ENCODE data around the gene TRIM23. TPM values are rescaled to one million over a fixed set of nuclear protein-coding genes. Genes with fewer than 3 reads are reported as not detected.

TRIM23 gene
- total RNA-seq, 2 experiments from 2014 or later = 10.6 to 13.0 TPM

DNA sequence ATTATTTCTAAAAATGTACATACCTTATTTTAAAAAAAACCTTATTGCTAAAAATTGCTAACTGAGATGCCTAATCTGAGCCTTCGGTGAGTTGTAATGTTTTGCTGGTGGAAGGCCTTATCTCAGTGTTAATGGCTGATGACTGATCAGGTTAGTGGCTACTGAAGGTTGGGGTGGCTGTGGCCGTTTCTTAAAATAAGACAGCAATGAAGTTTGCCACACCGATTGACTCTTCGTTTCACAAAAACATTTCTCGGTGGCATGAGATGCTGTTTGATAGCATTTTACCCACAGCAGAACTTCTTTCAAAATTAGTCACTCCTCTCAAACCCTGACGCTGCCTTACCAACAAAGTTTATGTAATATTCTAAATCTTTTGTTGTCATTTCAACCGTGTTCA lies 75.9 kb downstream of the TRIM23 start:
- Histone ChIP-seq H3K36me3 (ENCODE audit: insufficient read depth, low read length) (peaks cover 93% of the 10 kb centered on the region), H4K20me1 (ENCODE audit: insufficient read depth, low read length) (no peaks in the 10 kb centered on the region), H3K27ac (ENCODE audit: low read depth, low read length, poor library complexity, severe bottlenecking) (no peak overlapping the region), H3K4me2 (ENCODE audit: low read length) (no peak overlapping the region), H3K9me2 (ENCODE audit: insufficient read depth, low read length) (no peaks in the 10 kb centered on the region), H3K4me1 (ENCODE audit: insufficient read depth, low read length, poor library complexity, severe bottlenecking) (no peaks in the 10 kb centered on the region), H3K9me3 (ENCODE audit: low read length) (no peaks in the 10 kb centered on the region), H3K4me3 (ENCODE audit: low read depth, low read length, poor library complexity, severe bottlenecking) (no peak overlapping the region), H2AFZ (ENCODE audit: low read length) (no peak overlapping the region), H3K79me2 (ENCODE audit: insufficient read depth, low read depth, low read length) (peaks cover 9% of the 10 kb centered on the region; the same call in 1 of the 2 replicates)
- TF ChIP-seq EZH2phosphoT487 (IDR thresholded peaks at IDR 0.05; ENCODE audit: borderline replicate concordance, low read depth, low read length) = no peak
- TF ChIP-seq, protein P1, sequence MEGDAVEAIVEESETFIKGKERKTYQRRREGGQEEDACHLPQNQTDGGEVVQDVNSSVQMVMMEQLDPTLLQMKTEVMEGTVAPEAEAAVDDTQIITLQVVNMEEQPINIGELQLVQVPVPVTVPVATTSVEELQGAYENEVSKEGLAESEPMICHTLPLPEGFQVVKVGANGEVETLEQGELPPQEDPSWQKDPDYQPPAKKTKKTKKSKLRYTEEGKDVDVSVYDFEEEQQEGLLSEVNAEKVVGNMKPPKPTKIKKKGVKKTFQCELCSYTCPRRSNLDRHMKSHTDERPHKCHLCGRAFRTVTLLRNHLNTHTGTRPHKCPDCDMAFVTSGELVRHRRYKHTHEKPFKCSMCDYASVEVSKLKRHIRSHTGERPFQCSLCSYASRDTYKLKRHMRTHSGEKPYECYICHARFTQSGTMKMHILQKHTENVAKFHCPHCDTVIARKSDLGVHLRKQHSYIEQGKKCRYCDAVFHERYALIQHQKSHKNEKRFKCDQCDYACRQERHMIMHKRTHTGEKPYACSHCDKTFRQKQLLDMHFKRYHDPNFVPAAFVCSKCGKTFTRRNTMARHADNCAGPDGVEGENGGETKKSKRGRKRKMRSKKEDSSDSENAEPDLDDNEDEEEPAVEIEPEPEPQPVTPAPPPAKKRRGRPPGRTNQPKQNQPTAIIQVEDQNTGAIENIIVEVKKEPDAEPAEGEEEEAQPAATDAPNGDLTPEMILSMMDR (conservative IDR thresholded peaks at IDR 0.05; ENCODE audit: low read length) = no peak
- DNase-seq (ENCODE audit: low spot score) = no peak
- ChIA-PET POLR2A (no interaction called here), CTCF (ENCODE audit: unreplicated experiment) (no interaction called here)
- intact Hi-C loops (cut with micrococcal nuclease; ENCODE audit: unreplicated experiment) = no loop called here
- BruUV-seq (replicated peaks) = no TSS peak

DNA sequence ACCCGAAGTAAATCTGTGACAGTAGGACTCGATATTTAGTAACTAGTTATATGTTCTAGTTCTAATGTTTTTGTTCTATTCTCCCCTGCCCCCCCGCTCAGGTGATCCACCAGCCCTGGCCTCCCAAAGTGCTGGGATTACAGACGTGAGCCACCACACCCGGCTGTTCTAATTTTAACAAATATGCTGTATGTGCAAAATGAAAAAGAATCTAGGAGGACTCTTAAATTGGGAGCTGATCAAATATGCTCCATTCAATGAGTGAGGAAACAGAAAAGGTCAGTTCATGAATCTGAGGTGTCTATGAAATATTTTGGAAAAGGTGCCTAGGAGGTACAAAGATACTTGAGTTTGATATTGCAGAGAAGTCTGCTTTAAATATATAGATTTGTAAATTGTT lies 78.0 kb downstream of the TRIM23 start:
- Histone ChIP-seq H3K4me2 (ENCODE audit: low read length) (no peak overlapping the region), H3K9me3 (ENCODE audit: low read length) (no peaks in the 10 kb centered on the region), H3K27ac (ENCODE audit: low read depth, low read length, poor library complexity, severe bottlenecking) (no peak overlapping the region), H3K36me3 (ENCODE audit: insufficient read depth, low read length) (peaks cover 99% of the 10 kb centered on the region), H3K79me2 (ENCODE audit: insufficient read depth, low read depth, low read length) (no peaks in the 10 kb centered on the region), H3K4me3 (ENCODE audit: low read depth, low read length, poor library complexity, severe bottlenecking) (no peak overlapping the region), H2AFZ (ENCODE audit: low read length) (no peak overlapping the region), H3K9me2 (ENCODE audit: insufficient read depth, low read length) (no peaks in the 10 kb centered on the region), H4K20me1 (ENCODE audit: insufficient read depth, low read length) (no peaks in the 10 kb centered on the region), H3K4me1 (ENCODE audit: insufficient read depth, low read length, poor library complexity, severe bottlenecking) (no peaks in the 10 kb centered on the region)
- no peak for DNase-seq (ENCODE audit: low spot score)
- POLR2A ChIA-PET = interaction anchor here (1.7 kb wide), 1 partner anchor 10 kb away, joined by 11 read pairs; no protein-coding TSS in a partner anchor
- no TSS peak for BruUV-seq (replicated peaks)
- TF ChIP-seq, protein P1 (conservative IDR thresholded peaks at IDR 0.05; ENCODE audit: low read length) = no peak
- TF ChIP-seq EZH2phosphoT487 (IDR thresholded peaks at IDR 0.05; ENCODE audit: borderline replicate concordance, low read depth, low read length) = no peak
- intact Hi-C loops (cut with micrococcal nuclease; ENCODE audit: unreplicated experiment) = no loop called here
- CTCF ChIA-PET (ENCODE audit: unreplicated experiment) = no interaction called here

DNA sequence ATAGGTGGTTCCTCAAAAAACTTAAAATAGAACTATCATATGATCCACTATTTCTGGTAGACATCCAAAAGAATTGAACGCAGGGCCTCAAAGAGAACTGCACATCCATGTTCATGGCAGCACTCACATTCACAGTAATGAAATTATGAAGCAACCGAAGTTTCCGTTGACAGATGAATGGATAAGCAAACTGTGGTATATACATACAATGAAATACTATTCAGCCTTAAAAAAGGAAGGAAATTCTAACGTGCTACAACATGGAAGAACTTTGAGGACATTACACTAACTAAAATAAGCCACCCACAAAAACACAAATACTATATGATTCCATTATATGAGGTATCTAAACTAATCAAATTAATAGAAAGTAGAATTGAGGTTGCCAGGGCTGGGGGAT lies 79.7 kb downstream of the TRIM23 start:
- intact Hi-C loops (cut with micrococcal nuclease; ENCODE audit: unreplicated experiment) = no loop called here
- Histone ChIP-seq H3K9me2 (ENCODE audit: insufficient read depth, low read length) (no peaks in the 10 kb centered on the region), H3K36me3 (ENCODE audit: insufficient read depth, low read length) (peaks cover 98% of the 10 kb centered on the region), H2AFZ (ENCODE audit: low read length) (no peak overlapping the region), H4K20me1 (ENCODE audit: insufficient read depth, low read length) (no peaks in the 10 kb centered on the region), H3K4me3 (ENCODE audit: low read depth, low read length, poor library complexity, severe bottlenecking) (no peak overlapping the region), H3K9me3 (ENCODE audit: low read length) (no peaks in the 10 kb centered on the region), H3K79me2 (ENCODE audit: insufficient read depth, low read depth, low read length) (no peaks in the 10 kb centered on the region), H3K27ac (ENCODE audit: low read depth, low read length, poor library complexity, severe bottlenecking) (no peak overlapping the region), H3K4me2 (ENCODE audit: low read length) (no peak overlapping the region), H3K4me1 (ENCODE audit: insufficient read depth, low read length, poor library complexity, severe bottlenecking) (no peaks in the 10 kb centered on the region)
- DNase-seq (ENCODE audit: low spot score) = no peak
- POLR2A ChIA-PET = interaction anchor here (1.0 to 1.3 kb wide), 2 partner anchors 12 to 63 kb away, joined by 3 to 8 read pairs; no protein-coding TSS in a partner anchor
- no TSS peak for BruUV-seq (replicated peaks)
- CTCF ChIA-PET (ENCODE audit: unreplicated experiment) = no interaction called here
- TF ChIP-seq EZH2phosphoT487 (IDR thresholded peaks at IDR 0.05; ENCODE audit: borderline replicate concordance, low read depth, low read length) = no peak
- TF ChIP-seq, protein P1 (conservative IDR thresholded peaks at IDR 0.05; ENCODE audit: low read length) = no peak
